ENCODE data around the gene NRG3. TPM values are rescaled to one million over a fixed set of nuclear protein-coding genes. Genes with fewer than 3 reads are reported as not detected.

The NRG3 gene
- total RNA-seq, 6 experiments from 2014 or later = 0.34 to 0.99 (median 0.75) TPM

GRCh38 chr10:81872206-81872862, 2.7 kb upstream of the NRG3 start:
- DNase-seq = no peak
- Histone ChIP-seq H3K27ac (no peak overlapping the region), H3K4me3 (no peak overlapping the region), H3K36me3 (no peaks in the 10 kb centered on the region), H3K4me1 (peaks cover 0 to 5% (median 0%) of the 10 kb centered on the region in 4 donors), H3K9me3 (no peaks in the 10 kb centered on the region), H3K27me3 (peaks cover 0 to 3% of the 10 kb centered on the region in 2 donors)
- intact Hi-C loops (cut with DNase I) = no loop called here
- no peak for TF ChIP-seq POLR2A (IDR thresholded peaks at IDR 0.05)
- TF ChIP-seq, protein P1, sequence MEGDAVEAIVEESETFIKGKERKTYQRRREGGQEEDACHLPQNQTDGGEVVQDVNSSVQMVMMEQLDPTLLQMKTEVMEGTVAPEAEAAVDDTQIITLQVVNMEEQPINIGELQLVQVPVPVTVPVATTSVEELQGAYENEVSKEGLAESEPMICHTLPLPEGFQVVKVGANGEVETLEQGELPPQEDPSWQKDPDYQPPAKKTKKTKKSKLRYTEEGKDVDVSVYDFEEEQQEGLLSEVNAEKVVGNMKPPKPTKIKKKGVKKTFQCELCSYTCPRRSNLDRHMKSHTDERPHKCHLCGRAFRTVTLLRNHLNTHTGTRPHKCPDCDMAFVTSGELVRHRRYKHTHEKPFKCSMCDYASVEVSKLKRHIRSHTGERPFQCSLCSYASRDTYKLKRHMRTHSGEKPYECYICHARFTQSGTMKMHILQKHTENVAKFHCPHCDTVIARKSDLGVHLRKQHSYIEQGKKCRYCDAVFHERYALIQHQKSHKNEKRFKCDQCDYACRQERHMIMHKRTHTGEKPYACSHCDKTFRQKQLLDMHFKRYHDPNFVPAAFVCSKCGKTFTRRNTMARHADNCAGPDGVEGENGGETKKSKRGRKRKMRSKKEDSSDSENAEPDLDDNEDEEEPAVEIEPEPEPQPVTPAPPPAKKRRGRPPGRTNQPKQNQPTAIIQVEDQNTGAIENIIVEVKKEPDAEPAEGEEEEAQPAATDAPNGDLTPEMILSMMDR (IDR thresholded peaks at IDR 0.05) = no peak
- no peak for ATAC-seq
- 55% methylated on average over 6 of the region's 6 CpGs for WGBS (ENCODE audit: insufficient coverage, low coverage, low lambda C conversion rate, missing lambda C conversion rate)

DNA sequence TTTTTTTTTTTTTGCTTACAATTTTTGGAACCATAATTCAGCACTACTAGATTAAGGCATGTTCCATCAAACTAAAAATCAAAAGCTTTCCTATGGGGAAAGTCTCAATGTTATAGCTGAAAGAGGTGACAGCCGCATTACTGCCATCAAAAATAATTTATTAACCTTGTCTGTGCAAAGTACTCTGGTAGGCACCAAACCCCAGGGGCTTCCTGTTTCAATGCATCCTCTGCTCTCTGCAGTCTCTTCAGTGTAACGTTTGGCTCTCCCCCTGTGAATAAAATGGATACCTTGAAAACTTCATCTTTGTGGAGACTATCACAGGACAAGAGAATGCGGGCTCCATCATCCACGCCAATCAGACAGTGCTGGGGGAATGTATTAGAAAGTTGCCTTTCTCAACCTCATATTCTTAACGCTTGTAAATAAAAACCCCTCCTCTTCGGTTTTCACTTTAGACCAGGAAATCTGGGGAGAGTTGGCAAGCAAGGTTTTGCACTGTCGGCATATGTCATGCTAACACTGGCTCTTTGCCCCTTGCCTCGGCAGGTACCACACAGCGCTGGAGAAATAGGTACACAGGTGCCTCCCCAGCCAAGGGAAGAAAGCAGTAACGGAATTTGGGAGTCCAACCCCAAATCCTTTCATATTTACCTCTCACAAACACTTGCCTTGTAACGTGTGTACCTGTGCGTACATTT, 1.6 kb upstream of the NRG3 start:
- Histone ChIP-seq H3K36me3 (no peaks in the 10 kb centered on the region), H3K4me3 (no peak overlapping the region), H3K27ac (no peak overlapping the region), H3K27me3 (peaks cover 0 to 3% of the 10 kb centered on the region in 2 donors), H3K9me3 (no peaks in the 10 kb centered on the region), H3K4me1 (peaks cover 0 to 5% (median 0%) of the 10 kb centered on the region in 4 donors)
- intact Hi-C loops (cut with DNase I) = no loop called here
- TF ChIP-seq POLR2A (IDR thresholded peaks at IDR 0.05) = no peak
- TF ChIP-seq, protein P1 (IDR thresholded peaks at IDR 0.05) = no peak
- DNase-seq = no peak
- WGBS (ENCODE audit: insufficient coverage, low coverage, low lambda C conversion rate, missing lambda C conversion rate) = 17% methylated on average over 12 of the region's 12 CpGs
- no peak for ATAC-seq

DNA sequence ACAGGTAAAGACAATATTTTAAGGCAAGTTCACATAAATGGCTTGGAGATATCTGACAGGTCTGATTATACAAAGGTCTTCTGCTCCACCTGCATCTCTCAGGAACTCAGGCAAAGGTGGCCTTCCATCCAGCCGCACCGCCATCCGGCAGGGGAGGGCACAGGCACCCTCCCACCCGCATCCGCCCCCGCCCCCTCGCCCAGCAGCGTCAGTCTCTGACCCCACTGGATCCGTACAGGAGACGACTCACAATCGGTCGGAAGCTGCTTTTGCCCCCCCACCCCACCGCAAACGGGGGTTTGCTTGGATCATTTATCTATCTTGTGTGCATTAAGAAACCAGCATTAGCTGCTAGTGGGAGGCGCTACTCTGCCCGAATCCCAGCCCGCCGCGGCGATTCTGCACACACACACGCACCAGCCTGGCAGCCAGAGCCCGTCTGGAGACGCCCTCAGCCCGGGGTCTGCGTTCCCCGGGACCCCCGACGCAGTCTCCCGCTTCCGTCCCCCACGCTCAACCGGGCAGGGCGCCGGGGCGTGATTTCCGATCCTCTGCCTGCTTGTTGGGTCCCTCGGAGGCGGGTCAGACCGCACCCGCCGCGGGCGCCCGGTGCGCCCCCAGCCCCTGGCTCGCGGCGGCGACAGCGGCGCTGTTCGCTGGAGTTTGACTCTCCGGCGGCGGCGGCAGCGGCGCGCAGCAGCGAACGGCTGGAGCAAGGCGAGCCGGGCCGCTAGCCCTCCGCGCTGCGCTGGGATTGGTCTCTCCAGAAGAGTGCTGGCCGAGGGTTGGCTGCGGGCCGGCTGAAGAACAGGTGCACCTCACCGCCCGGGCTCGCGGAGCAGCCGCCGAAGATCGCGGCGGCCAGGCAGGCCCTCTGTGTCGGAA, 820 bp upstream of the NRG3 start:
- WGBS (ENCODE audit: insufficient coverage, low coverage, low lambda C conversion rate, missing lambda C conversion rate) = 0% methylated on average over 2 of the region's 80 CpGs
- ATAC-seq = peak; percentile 82 to 89 (median 84)

More for the DNA sequence above, 820 bp upstream of the NRG3 start:
- TF ChIP-seq, protein P1 (IDR thresholded peaks at IDR 0.05) = no peak
- no peak for TF ChIP-seq POLR2A (IDR thresholded peaks at IDR 0.05)
- Histone ChIP-seq H3K27ac (no peak overlapping the region), H3K4me1 (peaks cover 0 to 5% (median 0%) of the 10 kb centered on the region in 4 donors), H3K27me3 (peaks cover 0 to 3% of the 10 kb centered on the region in 2 donors), H3K9me3 (no peaks in the 10 kb centered on the region), H3K36me3 (no peaks in the 10 kb centered on the region), H3K4me3 (peak overlapping the region; percentile 9 to 37 (median 9))
- intact Hi-C loops (cut with DNase I) = no loop called here
- DNase-seq = peak; percentile 62 to 76 (median 74)
